ENCODE measurements around the gene STARD8. TPM values are rescaled to one million over a fixed set of nuclear protein-coding genes. Genes with fewer than 3 reads are reported as not detected.

Gene STARD8
- total RNA-seq, 1 experiment from 2014 or later = 0.91 TPM

DNA sequence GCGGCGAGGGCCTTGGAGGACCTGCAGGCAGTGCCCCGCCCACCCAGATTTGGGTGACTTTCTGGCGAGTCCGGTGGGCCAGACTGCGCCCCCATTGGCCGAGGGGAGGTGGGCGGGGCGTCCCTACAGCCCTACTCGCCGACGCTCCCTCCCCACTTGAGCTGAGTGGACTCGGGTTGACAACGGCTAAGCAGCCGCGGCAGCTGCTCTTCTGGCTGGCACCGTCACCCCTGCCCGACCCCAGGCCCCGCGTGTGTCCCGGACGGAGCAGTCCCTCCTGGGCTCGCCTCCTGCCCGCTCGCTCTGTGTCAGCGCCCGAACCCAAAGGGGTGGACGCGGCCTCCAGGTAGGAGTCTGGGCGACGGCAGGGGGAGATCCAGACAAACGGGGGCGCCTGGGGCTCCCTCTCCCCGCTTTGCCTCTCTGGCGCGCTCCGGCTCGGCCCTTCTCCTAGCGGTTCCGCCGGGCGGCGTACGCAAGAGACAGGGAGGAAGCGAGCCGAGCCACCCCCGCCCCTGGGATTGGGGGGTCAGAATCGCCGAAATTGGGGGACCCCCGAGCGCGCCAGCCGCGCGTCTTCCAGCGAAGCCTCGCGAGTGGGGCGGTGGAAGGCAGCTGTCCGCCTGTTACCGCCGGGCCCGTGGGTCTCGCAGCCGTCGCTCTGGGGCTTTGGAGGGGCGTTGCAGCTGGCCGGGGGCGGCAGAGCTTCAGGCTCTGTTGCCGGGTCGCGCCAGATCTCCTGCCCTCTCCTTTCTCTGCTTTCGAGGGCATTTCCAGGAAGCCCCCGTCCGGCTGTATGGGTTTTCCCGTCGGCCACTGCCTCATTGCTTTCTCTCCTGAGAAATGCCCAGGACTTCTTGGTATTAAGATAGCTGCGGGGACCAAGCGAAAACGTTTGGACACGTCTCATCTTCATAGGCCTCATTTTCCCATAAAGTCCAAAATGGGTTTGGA is 46.3 kb downstream of the STARD8 start:
- H3K27ac ChIP-seq (ENCODE audit: low read length) = no peak overlapping the region
- peak overlapping the region; percentile 80 for H3K4me2 ChIP-seq (ENCODE audit: low read length)
- TF ChIP-seq, protein P1, sequence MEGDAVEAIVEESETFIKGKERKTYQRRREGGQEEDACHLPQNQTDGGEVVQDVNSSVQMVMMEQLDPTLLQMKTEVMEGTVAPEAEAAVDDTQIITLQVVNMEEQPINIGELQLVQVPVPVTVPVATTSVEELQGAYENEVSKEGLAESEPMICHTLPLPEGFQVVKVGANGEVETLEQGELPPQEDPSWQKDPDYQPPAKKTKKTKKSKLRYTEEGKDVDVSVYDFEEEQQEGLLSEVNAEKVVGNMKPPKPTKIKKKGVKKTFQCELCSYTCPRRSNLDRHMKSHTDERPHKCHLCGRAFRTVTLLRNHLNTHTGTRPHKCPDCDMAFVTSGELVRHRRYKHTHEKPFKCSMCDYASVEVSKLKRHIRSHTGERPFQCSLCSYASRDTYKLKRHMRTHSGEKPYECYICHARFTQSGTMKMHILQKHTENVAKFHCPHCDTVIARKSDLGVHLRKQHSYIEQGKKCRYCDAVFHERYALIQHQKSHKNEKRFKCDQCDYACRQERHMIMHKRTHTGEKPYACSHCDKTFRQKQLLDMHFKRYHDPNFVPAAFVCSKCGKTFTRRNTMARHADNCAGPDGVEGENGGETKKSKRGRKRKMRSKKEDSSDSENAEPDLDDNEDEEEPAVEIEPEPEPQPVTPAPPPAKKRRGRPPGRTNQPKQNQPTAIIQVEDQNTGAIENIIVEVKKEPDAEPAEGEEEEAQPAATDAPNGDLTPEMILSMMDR (conservative IDR thresholded peaks at IDR 0.05; ENCODE audit: low read depth, low read length) = no peak
- no peak for TF ChIP-seq EZH2 (IDR thresholded peaks at IDR 0.05; ENCODE audit: low read length, unreplicated experiment)
- TF ChIP-seq EZH2phosphoT487 (IDR thresholded peaks at IDR 0.05; ENCODE audit: borderline replicate concordance, low read length) = no peak
- POLR2A ChIA-PET (ENCODE audit: unreplicated experiment) = no interaction called here
- peak overlapping the region; percentile 60 for H3K4me3 ChIP-seq (ENCODE audit: low read length)
- CTCF ChIA-PET = no interaction called here
- intact Hi-C loops (cut with micrococcal nuclease) = no loop called here
- peak overlapping the region; percentile 68 for H2AFZ ChIP-seq (ENCODE audit: low read length)
- BruUV-seq (replicated peaks) = no TSS peak
- no peaks in the 10 kb centered on the region for H3F3A ChIP-seq (ENCODE audit: low read length, unreplicated experiment)
- no peaks in the 10 kb centered on the region for H3K79me2 ChIP-seq (ENCODE audit: low read length)
- no peaks in the 10 kb centered on the region for H3K36me3 ChIP-seq (ENCODE audit: low read depth, low read length)
- H3K9me2 ChIP-seq (replicated peaks; ENCODE audit: low read length) = no peaks in the 10 kb centered on the region
- H3K4me1 ChIP-seq (ENCODE audit: insufficient read depth, low read length) = no peaks in the 10 kb centered on the region
- ATAC-seq = peak; percentile 78
- no peaks in the 10 kb centered on the region for H4K20me1 ChIP-seq (ENCODE audit: low read length)
- H3K27me3 ChIP-seq (ENCODE audit: low read length) = no peaks in the 10 kb centered on the region
- H3K9ac ChIP-seq (ENCODE audit: low read length) = no peak overlapping the region
- H3K9me3 ChIP-seq (ENCODE audit: low read length) = no peaks in the 10 kb centered on the region
- peak; percentile 29 for DNase-seq

DNA sequence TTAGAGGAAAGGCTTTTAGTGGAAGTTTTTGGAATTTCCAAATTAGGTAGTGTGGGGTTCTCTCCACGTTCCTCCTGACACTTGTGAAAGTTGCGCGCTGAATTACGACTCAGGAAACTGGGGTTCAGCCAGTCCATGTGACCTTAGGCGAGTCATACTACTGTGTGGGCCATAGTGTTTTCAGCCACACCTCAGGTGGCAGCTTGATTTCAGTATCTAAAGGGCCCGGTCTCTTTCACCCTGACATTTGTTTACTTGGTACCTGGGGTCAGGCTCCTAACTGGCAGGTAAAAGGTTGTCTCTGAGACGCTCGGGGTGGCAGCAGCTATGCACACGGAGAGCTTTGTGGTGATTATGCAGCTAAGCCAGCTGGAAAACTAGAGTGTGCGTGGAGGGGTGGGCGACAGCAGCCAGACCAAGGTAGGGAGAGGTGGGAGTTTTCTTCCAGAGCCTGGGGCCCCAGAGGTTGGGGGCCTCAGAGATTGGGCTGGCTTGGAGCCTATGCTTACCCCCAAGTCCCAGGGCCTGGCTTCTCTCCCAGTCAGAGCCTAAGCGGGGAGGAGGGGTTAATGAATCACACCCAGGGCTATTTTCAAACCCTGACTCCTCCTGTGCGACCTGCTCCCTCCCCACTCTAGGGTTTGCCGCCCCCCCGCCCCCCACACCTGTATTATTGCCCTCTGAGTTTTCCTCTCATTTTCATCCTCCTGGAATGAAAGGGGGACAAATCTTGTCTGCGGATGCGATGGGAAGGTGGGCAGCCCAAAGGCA is 47.2 kb downstream of the STARD8 start:
- Histone ChIP-seq H3K4me3 (ENCODE audit: low read length) (no peak overlapping the region), H3K9me2 (replicated peaks; ENCODE audit: low read length) (no peaks in the 10 kb centered on the region), H3F3A (ENCODE audit: low read length, unreplicated experiment) (no peaks in the 10 kb centered on the region), H3K27me3 (ENCODE audit: low read length) (no peaks in the 10 kb centered on the region), H3K27ac (ENCODE audit: low read length) (no peak overlapping the region), H3K4me1 (ENCODE audit: insufficient read depth, low read length) (no peaks in the 10 kb centered on the region), H3K36me3 (ENCODE audit: low read depth, low read length) (no peaks in the 10 kb centered on the region), H3K79me2 (ENCODE audit: low read length) (no peaks in the 10 kb centered on the region), H3K9ac (ENCODE audit: low read length) (no peak overlapping the region), H3K4me2 (ENCODE audit: low read length) (peak overlapping the region; percentile 80; the same call in 1 of the 2 replicates), H2AFZ (ENCODE audit: low read length) (no peak overlapping the region), H4K20me1 (ENCODE audit: low read length) (no peaks in the 10 kb centered on the region), H3K9me3 (ENCODE audit: low read length) (no peaks in the 10 kb centered on the region)
- BruUV-seq (replicated peaks) = no TSS peak
- CTCF ChIA-PET = no interaction called here
- DNase-seq (no peak), ATAC-seq (no peak)
- intact Hi-C loops (cut with micrococcal nuclease) = no loop called here
- POLR2A ChIA-PET (ENCODE audit: unreplicated experiment) = no interaction called here
- TF ChIP-seq EZH2phosphoT487 (IDR thresholded peaks at IDR 0.05; ENCODE audit: borderline replicate concordance, low read length) (no peak), EZH2 (IDR thresholded peaks at IDR 0.05; ENCODE audit: low read length, unreplicated experiment) (no peak)
- TF ChIP-seq, protein P1 (conservative IDR thresholded peaks at IDR 0.05; ENCODE audit: low read depth, low read length) = no peak

Measured in PC-3 (cell line).